Sciatic nerve (tissue), 2 donors: ENCODE data around the gene ICAM5. TPM values are rescaled to one million over a fixed set of nuclear protein-coding genes. Genes with fewer than 3 reads are reported as not detected.
A peak's percentile ranks its signal among the peaks of the same experiment; 100 is the strongest.
"Not testable (repeated sequence)": the region's sequence is repeated elsewhere in the genome, so short reads cannot be mapped to it uniquely, and the experiment has no call there.

Experiments
- ATAC-seq: fragments of 200-7000 bp; cut with Tn5 transposase; one replicate; pipeline ENCODE4 v1.9.1; 2020; ENCODE audit warnings: mild to moderate bottlenecking, moderate library complexity
- DNase-seq: peaks from one replicate; pipeline ENCODE4 v3.0.0-alpha.2; 2020; ENCODE audit warnings: low spot score
- intact Hi-C: fragments of 100-400 bp; cut with DNase I; formaldehyde crosslinking; loops from one replicate; pipeline ENCODE4 v1.14.2; 2022
- total RNA-seq: library from RNA; stranded (reverse); fragmentation: NEBNext Ultra II Directional; extraction: Animal tissue kit (Norgen Biotek cat#: 25700); gene quantifications from one replicate; pipeline ENCODE4 v1.2.1, GENCODE V29; 2021
- donor health status: DM: no; HTN: no; CAD: no.
- donor health status: DM: no; HTN: no; CAD: no.

The ICAM5 gene
- total RNA-seq, 1 donor from 2014 or later = 1.6 TPM

- ATAC-seq (no peak), DNase-seq (no peak)
- intact Hi-C loops = loop anchor here (2.0 kb wide), 1 partner anchor 16 kb away; the partner anchor contains the start of gene FDX2
Measured at GRCh38 chr19:10332158-10332964, 42.6 kb downstream of the ICAM5 start.

GRCh38 chr19:10332965-10333757 lies 43.4 kb downstream of the ICAM5 start, which contains the start of gene RAVER1:
Gene RAVER1 (minus strand): TSS chr19:10333529. CDS start chr19:10333507, 22 bp downstream.
- peak; percentile 96 for ATAC-seq
- intact Hi-C loops = loop anchor here (2.0 kb wide), 1 partner anchor 16 kb away; the partner anchor contains the start of gene FDX2
- DNase-seq = peak; percentile 99

GRCh38 chr19:10333758-10334587 lies 44.2 kb downstream of the ICAM5 start:
- ATAC-seq = peak; percentile 0
- no peak for DNase-seq
- intact Hi-C loops = loop anchor here (2.0 kb wide), 1 partner anchor 17 kb away; the partner anchor contains the start of gene FDX2

GRCh38 chr19:10334588-10335351 lies 45.0 kb downstream of the ICAM5 start:
- intact Hi-C loops = no loop called here
- ATAC-seq = peak; percentile 94
- DNase-seq = peak; percentile 97

GRCh38 chr19:10335352-10335985 lies 45.7 kb downstream of the ICAM5 start:
- ATAC-seq = no peak
- no peak for DNase-seq
- intact Hi-C loops = no loop called here

GRCh38 chr19:10336725-10337124 lies 47.0 kb downstream of the ICAM5 start:
- intact Hi-C loops, DNase-seq, ATAC-seq: not testable (repeated sequence)

- DNase-seq = no peak
- ATAC-seq = no peak
- intact Hi-C loops = no loop called here
Measured at GRCh38 chr19:10338940-10339339, 49.2 kb downstream of the ICAM5 start.

- no peak for ATAC-seq
- intact Hi-C loops = no loop called here
Measured at GRCh38 chr19:10339380-10339960, 49.7 kb downstream of the ICAM5 start, which contains the start of gene ICAM3. Gene ICAM3 (minus strand): TSS chr19:10339624. CDS start chr19:10339614, 10 bp downstream.

GRCh38 chr19:10339977-10340376 lies 50.2 kb downstream of the ICAM5 start:
- no peak for ATAC-seq
- intact Hi-C loops = no loop called here

More at GRCh38 chr19:10339380-10339960, 49.7 kb downstream of the ICAM5 start, which contains the start of gene ICAM3:
- DNase-seq = no peak

GRCh38 chr19:10343495-10343894 lies 53.7 kb downstream of the ICAM5 start:
- ATAC-seq = no peak
- intact Hi-C loops = no loop called here
- DNase-seq = no peak

More at GRCh38 chr19:10339977-10340376, 50.2 kb downstream of the ICAM5 start:
- DNase-seq = no peak

GRCh38 chr19:10344780-10345179 lies 55.0 kb downstream of the ICAM5 start:
- DNase-seq (no peak), ATAC-seq (no peak)
- intact Hi-C loops = no loop called here

Other genes starting within 250 kb of the ICAM5 start
- 47.0 TPM for gene SHFL, start 203.6 kb upstream of the ICAM5 start, total RNA-seq
- not detected for gene ANGPTL6, start 187.3 kb upstream of the ICAM5 start, total RNA-seq
- 31.3 TPM for gene PPAN, start 183.6 kb upstream of the ICAM5 start, total RNA-seq
- gene P2RY11, start 178.3 kb upstream of the ICAM5 start, total RNA-seq = 9.9 TPM
- 155 TPM for gene EIF3G, start 170.1 kb upstream of the ICAM5 start, total RNA-seq
- 70.8 TPM for gene DNMT1, start 95.0 kb upstream of the ICAM5 start, total RNA-seq
- gene S1PR2, start 58.6 kb upstream of the ICAM5 start, total RNA-seq = 15.9 TPM
- 29.3 TPM for gene MRPL4, start 37.7 kb upstream of the ICAM5 start, total RNA-seq
- 30.7 TPM for gene ICAM1, start 18.8 kb upstream of the ICAM5 start, total RNA-seq
- gene ICAM4, start 3.0 kb upstream of the ICAM5 start, total RNA-seq = not detected
- gene ZGLP1, start 19.9 kb downstream of the ICAM5 start, total RNA-seq = 5.7 TPM
- gene FDX2, start 26.1 kb downstream of the ICAM5 start, total RNA-seq = 15.2 TPM
- 20.3 TPM for gene RAVER1, start 43.6 kb downstream of the ICAM5 start, total RNA-seq
- gene ICAM3, start 49.7 kb downstream of the ICAM5 start, total RNA-seq = 10.5 TPM
- gene TYK2, start 90.6 kb downstream of the ICAM5 start, total RNA-seq = 128 TPM
- gene CDC37, start 113.6 kb downstream of the ICAM5 start, total RNA-seq = 128 TPM
- 11.0 TPM for gene PDE4A, start 130.6 kb downstream of the ICAM5 start, total RNA-seq
- gene KEAP1, start 213.4 kb downstream of the ICAM5 start, total RNA-seq = 63.9 TPM
- gene S1PR5, start 227.5 kb downstream of the ICAM5 start, total RNA-seq = 0.53 TPM